ENCODE results near the gene SLC35F3. TPM values are rescaled to one million over a fixed set of nuclear protein-coding genes. Genes with fewer than 3 reads are reported as not detected.
"Not testable (repeated sequence)": the region's sequence is repeated elsewhere in the genome, so short reads cannot be mapped to it uniquely, and the experiment has no call there.

The SLC35F3 gene
- total RNA-seq, 1 donor from 2014 or later = not detected

- DNase-seq (ENCODE audit: missing footprints) (no peak), ATAC-seq (no peak)
- intact Hi-C loops (cut with DNase I) = loop anchor here (2.0 kb wide), 1 partner anchor 156 kb away; no protein-coding TSS in a partner anchor
Observed at GRCh38 chr1:234154320-234155251, 250.1 kb downstream of the SLC35F3 start.

- DNase-seq (ENCODE audit: missing footprints) = no peak
- intact Hi-C loops (cut with DNase I) = no loop called here
- ATAC-seq = no peak
Observed at GRCh38 chr1:234162661-234163060, 258.2 kb downstream of the SLC35F3 start.

- DNase-seq (ENCODE audit: missing footprints) (no peak), ATAC-seq (no peak)
- intact Hi-C loops (cut with DNase I) = no loop called here
Observed at GRCh38 chr1:234163267-234163919, 258.9 kb downstream of the SLC35F3 start.

GRCh38 chr1:234164098-234164709 lies 259.7 kb downstream of the SLC35F3 start:
- intact Hi-C loops (cut with DNase I) = no loop called here
- no peak for ATAC-seq
- no peak for DNase-seq (ENCODE audit: missing footprints)

- no peak for ATAC-seq
- no peak for DNase-seq (ENCODE audit: missing footprints)
- intact Hi-C loops (cut with DNase I) = no loop called here
Observed at GRCh38 chr1:234168061-234168724, 263.7 kb downstream of the SLC35F3 start.

GRCh38 chr1:234169161-234169849 lies 264.8 kb downstream of the SLC35F3 start:
- no peak for DNase-seq (ENCODE audit: missing footprints)
- ATAC-seq = no peak
- intact Hi-C loops (cut with DNase I) = no loop called here

- DNase-seq (ENCODE audit: missing footprints) = no peak
- no peak for ATAC-seq
- intact Hi-C loops (cut with DNase I) = no loop called here
Observed at GRCh38 chr1:234170067-234170466, 265.6 kb downstream of the SLC35F3 start.

- intact Hi-C loops (cut with DNase I) = no loop called here
- DNase-seq (ENCODE audit: missing footprints) (no peak), ATAC-seq (no peak)
Observed at GRCh38 chr1:234170622-234171021, 266.1 kb downstream of the SLC35F3 start.

GRCh38 chr1:234173968-234174367 lies 269.5 kb downstream of the SLC35F3 start:
- ATAC-seq (no peak), DNase-seq (ENCODE audit: missing footprints) (no peak)
- intact Hi-C loops (cut with DNase I) = no loop called here

GRCh38 chr1:234175363-234175762 lies 270.9 kb downstream of the SLC35F3 start:
- intact Hi-C loops (cut with DNase I) = no loop called here
- DNase-seq (ENCODE audit: missing footprints) (no peak), ATAC-seq (no peak)

- intact Hi-C loops (cut with DNase I) = no loop called here
- DNase-seq (ENCODE audit: missing footprints) (no peak), ATAC-seq (no peak)
Observed at GRCh38 chr1:234176000-234176399, 271.5 kb downstream of the SLC35F3 start.

- DNase-seq (ENCODE audit: missing footprints); intact Hi-C loops (cut with DNase I); ATAC-seq: not testable (repeated sequence)
Observed at GRCh38 chr1:234176847-234177246, 272.4 kb downstream of the SLC35F3 start.

GRCh38 chr1:234185438-234185837 lies 281.0 kb downstream of the SLC35F3 start:
- intact Hi-C loops (cut with DNase I) = no loop called here

GRCh38 chr1:234186037-234186688 lies 281.7 kb downstream of the SLC35F3 start:
- no peak for ATAC-seq
- no peak for DNase-seq (ENCODE audit: missing footprints)
- intact Hi-C loops (cut with DNase I) = no loop called here

More at GRCh38 chr1:234185438-234185837, 281.0 kb downstream of the SLC35F3 start:
- ATAC-seq = no peak
- DNase-seq (ENCODE audit: missing footprints) = no peak

- intact Hi-C loops (cut with DNase I) = no loop called here
- no peak for ATAC-seq
- no peak for DNase-seq (ENCODE audit: missing footprints)
Observed at GRCh38 chr1:234188454-234188792, 283.9 kb downstream of the SLC35F3 start.

- DNase-seq (ENCODE audit: missing footprints) (no peak), ATAC-seq (no peak)
- intact Hi-C loops (cut with DNase I) = no loop called here
Observed at GRCh38 chr1:234197839-234198238, 293.4 kb downstream of the SLC35F3 start.

- intact Hi-C loops (cut with DNase I) = no loop called here
- ATAC-seq (no peak), DNase-seq (ENCODE audit: missing footprints) (no peak)
Observed at GRCh38 chr1:234199476-234200127, 295.1 kb downstream of the SLC35F3 start.

- no peak for DNase-seq (ENCODE audit: missing footprints)
- ATAC-seq = no peak
- intact Hi-C loops (cut with DNase I) = no loop called here
Observed at GRCh38 chr1:234200566-234200965, 296.1 kb downstream of the SLC35F3 start.
